ENCODE data around the gene PAFAH1B2.

DNA sequence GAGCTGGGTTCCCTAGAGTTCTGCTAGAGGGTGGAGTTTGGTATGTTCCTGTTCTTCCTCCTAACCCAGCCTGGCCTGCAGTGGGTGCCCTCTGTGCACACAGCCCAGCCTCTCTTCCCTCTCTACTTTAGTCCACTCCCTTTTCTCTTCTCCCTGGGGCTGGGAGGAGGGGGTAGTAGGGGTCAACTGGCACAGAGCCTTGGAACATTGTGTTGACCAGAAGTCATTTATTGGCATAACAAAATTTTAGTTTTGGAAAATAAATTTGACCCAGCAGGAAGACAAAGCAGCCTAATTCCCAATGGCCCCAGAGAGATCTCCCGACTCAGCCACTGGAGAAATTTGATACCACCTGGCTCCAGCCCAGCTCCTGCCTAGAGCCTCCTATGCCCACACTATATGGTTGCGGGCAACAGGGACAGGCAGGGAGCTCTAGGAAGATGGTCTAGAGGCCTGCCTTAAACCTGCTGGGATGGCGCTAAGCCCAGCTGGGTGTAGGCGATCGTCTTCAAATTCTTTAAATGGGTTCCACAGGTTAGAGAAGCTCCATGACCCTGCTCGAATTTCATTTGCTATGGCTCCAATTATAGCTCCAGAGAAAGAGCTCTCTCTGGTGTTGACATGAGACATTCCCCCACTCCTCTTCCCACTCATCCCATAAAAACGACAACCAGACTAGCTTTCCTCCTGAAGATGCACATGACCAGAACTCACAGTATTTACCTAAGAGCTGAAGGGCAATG, 77.9 kb downstream of the PAFAH1B2 start:
- TF ChIP-seq, protein P1, sequence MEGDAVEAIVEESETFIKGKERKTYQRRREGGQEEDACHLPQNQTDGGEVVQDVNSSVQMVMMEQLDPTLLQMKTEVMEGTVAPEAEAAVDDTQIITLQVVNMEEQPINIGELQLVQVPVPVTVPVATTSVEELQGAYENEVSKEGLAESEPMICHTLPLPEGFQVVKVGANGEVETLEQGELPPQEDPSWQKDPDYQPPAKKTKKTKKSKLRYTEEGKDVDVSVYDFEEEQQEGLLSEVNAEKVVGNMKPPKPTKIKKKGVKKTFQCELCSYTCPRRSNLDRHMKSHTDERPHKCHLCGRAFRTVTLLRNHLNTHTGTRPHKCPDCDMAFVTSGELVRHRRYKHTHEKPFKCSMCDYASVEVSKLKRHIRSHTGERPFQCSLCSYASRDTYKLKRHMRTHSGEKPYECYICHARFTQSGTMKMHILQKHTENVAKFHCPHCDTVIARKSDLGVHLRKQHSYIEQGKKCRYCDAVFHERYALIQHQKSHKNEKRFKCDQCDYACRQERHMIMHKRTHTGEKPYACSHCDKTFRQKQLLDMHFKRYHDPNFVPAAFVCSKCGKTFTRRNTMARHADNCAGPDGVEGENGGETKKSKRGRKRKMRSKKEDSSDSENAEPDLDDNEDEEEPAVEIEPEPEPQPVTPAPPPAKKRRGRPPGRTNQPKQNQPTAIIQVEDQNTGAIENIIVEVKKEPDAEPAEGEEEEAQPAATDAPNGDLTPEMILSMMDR (IDR thresholded peaks at IDR 0.05) = no peak
- no peak for TF ChIP-seq POLR2A (IDR thresholded peaks at IDR 0.05)

Data from testis (tissue), 2 donors.